Stimulated activated CD8-positive, alpha-beta memory T cell treated with anti-CD3 and anti-CD28 coated beads, Interleukin-2, amount 100 ng/mL, for 48 hours (primary cell): ENCODE data around the gene KCND3.

Source experiments
- DNase-seq, 2 donors: peaks; one replicate each; pipeline ENCODE4 v3.0.0-alpha.2; 2020; ENCODE audit warnings: low read depth in 2 of 2

The KCND3 gene

GRCh38 chr1:111880881-111881837 is 108.3 kb downstream of the KCND3 start:
- no peak for DNase-seq

DNA sequence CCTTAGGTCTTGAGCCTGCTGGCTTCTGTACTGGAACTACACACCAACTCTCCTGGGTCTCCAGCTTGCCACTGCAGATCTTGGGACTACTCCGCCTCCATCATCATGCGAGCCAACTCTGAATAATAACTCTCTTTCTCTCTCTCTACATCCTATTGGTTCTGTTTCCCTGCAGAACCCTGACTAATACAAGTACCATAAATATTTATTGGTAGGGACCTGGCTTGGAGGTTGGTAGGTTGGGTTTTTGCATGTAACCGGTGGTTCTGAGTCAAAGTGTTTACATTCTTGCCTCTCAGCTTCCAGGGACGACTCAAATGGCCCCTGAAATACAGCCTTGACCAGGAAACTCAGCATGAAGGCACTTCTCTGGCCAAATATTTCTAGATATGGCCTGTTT is 110.4 kb downstream of the KCND3 start:
- DNase-seq: no peak

- DNase-seq: no peak
Observed at GRCh38 chr1:111878649-111879048, 110.8 kb downstream of the KCND3 start.

- no peak for DNase-seq
Observed at GRCh38 chr1:111878091-111878490, 111.4 kb downstream of the KCND3 start.

- no peak for DNase-seq
Observed at GRCh38 chr1:111876631-111877030, 112.8 kb downstream of the KCND3 start.

- no peak for DNase-seq
Observed at GRCh38 chr1:111875640-111876039, 113.8 kb downstream of the KCND3 start.

GRCh38 chr1:111873460-111874030 is 115.9 kb downstream of the KCND3 start:
- no peak for DNase-seq

- DNase-seq: no peak
Observed at GRCh38 chr1:111870181-111870580, 119.3 kb downstream of the KCND3 start.

DNA sequence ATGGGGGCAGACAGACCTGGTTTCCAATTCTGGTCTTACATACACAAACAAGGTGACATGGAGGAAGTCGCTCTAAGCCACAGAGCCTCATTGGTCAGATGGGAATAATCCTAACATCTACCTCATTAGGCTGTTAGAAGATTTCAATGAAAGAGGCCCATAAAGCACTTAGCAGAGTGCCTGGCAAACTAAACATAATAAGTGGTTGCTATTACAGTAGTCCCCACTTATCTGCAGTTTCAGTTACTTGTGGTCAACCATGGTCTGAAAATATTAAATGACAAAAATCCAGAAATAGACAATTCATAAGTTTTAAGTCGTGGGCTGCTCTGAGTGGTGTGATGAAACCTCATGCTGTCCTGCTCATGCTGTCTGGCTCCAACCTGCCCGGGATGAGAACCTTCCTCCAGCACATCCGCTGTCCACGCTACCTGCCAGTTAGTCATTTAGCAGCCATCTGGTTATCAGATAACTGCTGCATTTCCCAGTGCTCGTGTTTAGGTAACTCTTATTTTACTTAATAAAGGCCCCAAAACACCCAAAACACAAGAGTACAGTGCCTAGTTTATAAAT is 121.5 kb downstream of the KCND3 start:
- no peak for DNase-seq

DNA sequence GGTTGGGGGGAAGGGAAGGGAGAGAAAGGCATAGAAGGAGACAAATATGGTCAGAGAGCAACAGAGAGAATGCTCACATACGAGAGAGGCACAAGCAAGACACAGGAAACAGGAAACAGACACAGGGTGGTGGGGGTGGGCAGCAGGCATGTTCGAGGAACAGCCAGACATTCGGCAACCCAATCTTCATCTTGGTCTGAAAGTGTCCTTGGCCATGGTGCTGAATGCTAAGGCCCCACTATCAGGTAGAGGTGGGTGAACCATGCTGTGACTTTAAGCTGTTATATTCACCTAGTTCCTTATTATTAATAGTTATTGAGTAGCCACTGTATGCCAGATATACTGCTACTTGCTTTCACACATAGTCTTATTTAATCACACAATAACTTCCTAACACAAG is 124.6 kb downstream of the KCND3 start:
- no peak for DNase-seq

DNA sequence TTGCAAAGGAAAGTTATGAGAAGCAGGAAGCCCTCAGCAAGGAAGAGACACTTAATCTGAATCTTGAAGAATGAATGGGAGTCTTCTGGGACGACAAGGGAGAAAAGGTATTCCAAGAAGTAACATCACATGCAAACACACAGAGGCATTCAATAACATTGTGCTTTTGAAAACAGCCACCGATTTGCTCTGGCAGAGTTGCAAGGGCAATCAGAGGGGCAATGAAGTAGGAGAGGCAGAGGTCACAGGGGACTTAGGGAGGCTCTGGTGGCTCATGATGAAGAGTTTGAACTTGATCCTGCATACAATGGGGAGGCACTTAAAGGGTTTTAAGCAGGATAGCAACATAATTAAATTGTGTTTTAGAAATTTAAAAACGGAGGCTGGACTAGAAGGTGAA is 126.1 kb downstream of the KCND3 start:
- no peak for DNase-seq

DNA sequence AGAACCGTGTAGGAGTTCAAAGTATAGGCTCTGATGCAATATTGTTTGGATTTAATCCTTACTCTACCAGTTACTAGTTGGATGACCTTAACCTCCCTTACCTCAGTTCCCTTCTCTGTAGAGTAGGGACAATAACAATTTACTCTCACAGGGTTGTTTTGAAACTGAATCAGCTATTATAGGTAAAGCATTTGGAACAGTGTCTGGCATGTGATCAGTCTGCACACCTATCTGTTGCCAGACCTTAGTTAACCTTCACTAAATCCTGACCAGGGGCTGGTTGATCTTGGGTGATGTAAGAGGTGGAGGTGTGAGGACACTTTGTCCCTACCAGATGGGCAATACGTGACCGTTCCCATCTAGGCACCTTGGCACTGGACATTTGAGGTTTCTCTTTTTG is 126.9 kb downstream of the KCND3 start:
- no peak for DNase-seq

GRCh38 chr1:111861523-111861922 is 127.9 kb downstream of the KCND3 start:
- DNase-seq: no peak

- no peak for DNase-seq
Observed at GRCh38 chr1:111857194-111857651, 132.2 kb downstream of the KCND3 start.

- DNase-seq: no peak
Observed at GRCh38 chr1:111856411-111857185, 132.9 kb downstream of the KCND3 start.

GRCh38 chr1:111855260-111855659 is 134.2 kb downstream of the KCND3 start:
- DNase-seq: no peak

- no peak for DNase-seq
Observed at GRCh38 chr1:111852261-111852721, 137.2 kb downstream of the KCND3 start.

DNA sequence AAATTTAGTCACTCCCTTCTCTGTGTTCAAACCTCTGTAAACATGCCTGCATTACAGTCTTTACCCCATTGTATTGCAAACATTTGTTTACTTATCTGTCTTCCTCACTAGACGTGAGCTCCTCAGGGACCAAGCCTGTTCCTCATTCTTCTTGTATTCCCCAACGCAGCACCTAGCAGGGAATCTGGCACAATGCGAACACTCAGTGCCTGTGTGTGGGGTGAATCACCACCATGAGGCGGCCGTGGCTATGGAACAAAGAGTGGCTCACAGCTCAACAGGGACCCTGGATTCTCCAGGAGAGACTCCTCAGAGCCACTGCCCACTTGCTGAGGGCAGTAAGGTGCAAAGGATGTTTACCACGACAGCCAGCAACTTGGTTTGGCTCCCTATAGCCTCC is 137.9 kb downstream of the KCND3 start:
- DNase-seq: no peak

- DNase-seq: no peak
Observed at GRCh38 chr1:111850109-111850508, 139.4 kb downstream of the KCND3 start.

- no peak for DNase-seq
Observed at GRCh38 chr1:111848852-111849545, 140.5 kb downstream of the KCND3 start.

DNA sequence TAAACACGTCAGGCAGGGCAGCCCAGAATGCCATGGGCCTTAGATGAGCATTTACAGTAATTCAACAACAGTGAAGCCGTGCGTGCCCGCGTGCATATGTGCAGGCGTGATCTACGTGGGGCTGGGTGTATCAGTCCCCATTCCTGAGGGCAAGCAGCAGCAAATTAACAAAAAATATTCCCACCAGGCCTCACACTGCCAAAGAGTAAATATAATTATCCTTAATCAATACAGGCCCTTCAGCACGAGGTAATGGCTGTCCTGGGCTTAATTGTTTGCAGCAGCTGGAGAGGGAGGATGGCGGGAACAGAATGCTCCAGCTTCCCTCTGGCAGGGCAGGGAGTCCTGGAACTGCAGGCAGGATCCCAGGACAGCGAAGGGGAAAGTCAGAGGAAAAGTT is 142.0 kb downstream of the KCND3 start:
- DNase-seq: no peak
